Uterus (tissue), 4 donors: ENCODE results near the gene RC3H1. TPM values are rescaled to one million over a fixed set of nuclear protein-coding genes. Genes with fewer than 3 reads are reported as not detected.
"Not testable (repeated sequence)": the region's sequence is repeated elsewhere in the genome, so short reads cannot be mapped to it uniquely, and the experiment has no call there.

Experiments
- DNase-seq, 2 donors: peaks; one replicate each; pipeline ENCODE4 v3.0.0-alpha.2; 2019 to 2020
- H3K27ac ChIP-seq, 2 donors: fragments of 200-600 bp; sonication (generic); 1 replicate in 1 of 2; 2 replicates in 1 of 2; pipeline ENCODE4 v1.5.1; 2016 to 2018
- H3K27me3 ChIP-seq, 2 donors: fragments of 200-600 bp; sonication (generic); one replicate each; pipeline ENCODE4 v1.5.1; 2018 to 2019; ENCODE audit warnings: control low read depth in 1 of 2
- H3K36me3 ChIP-seq, 2 donors: fragments of 200-600 bp; sonication (generic); one replicate each; pipeline ENCODE4 v1.5.1; 2019; ENCODE audit warnings: control low read depth in 1 of 2
- H3K4me1 ChIP-seq, 2 donors: fragments of 200-600 bp; sonication (generic); one replicate each; pipeline ENCODE4 v1.5.1; 2018 to 2019; ENCODE audit warnings: control low read depth in 1 of 2
- H3K4me3 ChIP-seq, 2 donors: fragments of 200-600 bp; sonication (generic); 1 replicate in 1 of 2; 2 replicates in 1 of 2; pipeline ENCODE4 v1.5.1; 2018 to 2019; ENCODE audit warnings: mild to moderate bottlenecking in 1 of 2
- H3K9me3 ChIP-seq, 2 donors: fragments of 200-600 bp; sonication (generic); one replicate each; pipeline ENCODE4 v1.5.1; 2019; ENCODE audit warnings: control low read depth in 1 of 2
- CTCF ChIP-seq, 4 experiments: fragments of 200-600 bp in 2 of 4; fragments of 450-650 bp in 2 of 4; sonication (generic) in 2 of 4; IDR thresholded peaks; one replicate each; pipeline ENCODE4 v1.5.1; 2016 to 2019; ENCODE audit warnings: antibody characterized with exemption in 4 of 4, mild to moderate bottlenecking in 2 of 4, moderate library complexity in 1 of 4
- POLR2A ChIP-seq, 2 donors: fragments of 450-650 bp; IDR thresholded peaks; one replicate each; pipeline ENCODE4 v1.6.1; 2016; ENCODE audit warnings: antibody characterized with exemption in 2 of 2, mild to moderate bottlenecking in 1 of 2, moderate library complexity in 1 of 2
- intact Hi-C: fragments of 100-400 bp; cut with DNase I; formaldehyde crosslinking; loops from one replicate; pipeline ENCODE4 v1.15.1; 2023; ENCODE audit warnings: low total_unique reads
- total RNA-seq, 4 donors: library from RNA; depleted of rRNA in 3 of 4; stranded (reverse); fragments of >200 nt in 3 of 4; gene quantifications; one replicate each; pipeline versions ENCODE4 v1.1.0 to v1.2.4, GENCODE V29; 2014 to 2023
- donor health status: DM: yes; HTN: yes; CAD: no.

The RC3H1 gene
- total RNA-seq, 4 donors from 2014 or later: 15.9 to 45.7 (median 32.7) TPM

- Histone ChIP-seq H3K36me3 (no peaks in the 10 kb centered on the region), H3K4me1 (peaks cover 6 to 7% of the 10 kb centered on the region in 2 donors), H3K27ac (no peak overlapping the region), H3K4me3 (no peak overlapping the region), H3K27me3 (no peaks in the 10 kb centered on the region), H3K9me3 (no peaks in the 10 kb centered on the region)
- TF ChIP-seq CTCF (IDR thresholded peaks at IDR 0.05) (no peak), POLR2A (IDR thresholded peaks at IDR 0.05) (no peak)
- DNase-seq: no peak
- intact Hi-C loops: no loop called here
Observed at GRCh38 chr1:173997791-173998190, 24.4 kb downstream of the RC3H1 start.

GRCh38 chr1:173996995-173997394, 25.2 kb downstream of the RC3H1 start:
- Histone ChIP-seq H3K4me3 (no peak overlapping the region), H3K27me3 (no peaks in the 10 kb centered on the region), H3K27ac (no peak overlapping the region), H3K36me3 (no peaks in the 10 kb centered on the region), H3K4me1 (peaks cover 6 to 7% of the 10 kb centered on the region in 2 donors), H3K9me3 (no peaks in the 10 kb centered on the region)
- DNase-seq: no peak
- TF ChIP-seq CTCF (IDR thresholded peaks at IDR 0.05): no peak
- TF ChIP-seq POLR2A (IDR thresholded peaks at IDR 0.05): no peak
- intact Hi-C loops: no loop called here

- Histone ChIP-seq H3K4me1 (peaks cover 0 to 6% of the 10 kb centered on the region in 2 donors), H3K27me3 (no peaks in the 10 kb centered on the region), H3K27ac (no peak overlapping the region), H3K9me3 (no peaks in the 10 kb centered on the region), H3K36me3 (no peaks in the 10 kb centered on the region), H3K4me3 (no peak overlapping the region)
- intact Hi-C loops: no loop called here
- TF ChIP-seq POLR2A (IDR thresholded peaks at IDR 0.05) (no peak), CTCF (IDR thresholded peaks at IDR 0.05) (no peak)
- no peak for DNase-seq
Observed at GRCh38 chr1:173995475-173995874, 26.7 kb downstream of the RC3H1 start.

- DNase-seq, intact Hi-C loops, H3K27ac ChIP-seq, H3K4me3 ChIP-seq, H3K27me3 ChIP-seq, H3K36me3 ChIP-seq, H3K4me1 ChIP-seq, H3K9me3 ChIP-seq: not testable (repeated sequence)
Observed at GRCh38 chr1:173993948-173994347, 28.2 kb downstream of the RC3H1 start.

- TF ChIP-seq CTCF (IDR thresholded peaks at IDR 0.05): no peak
- no peak for DNase-seq
- intact Hi-C loops: no loop called here
- Histone ChIP-seq H3K36me3 (no peaks in the 10 kb centered on the region), H3K4me3 (no peak overlapping the region), H3K27ac (no peak overlapping the region), H3K27me3 (no peaks in the 10 kb centered on the region), H3K9me3 (no peaks in the 10 kb centered on the region), H3K4me1 (no peaks in the 10 kb centered on the region)
Observed at GRCh38 chr1:173988068-173988467, 34.1 kb downstream of the RC3H1 start.

GRCh38 chr1:173986951-173987350, 35.2 kb downstream of the RC3H1 start:
- H3K4me3 ChIP-seq: no peak overlapping the region
- DNase-seq: no peak
- H3K27me3 ChIP-seq: no peaks in the 10 kb centered on the region
- H3K27ac ChIP-seq: no peak overlapping the region
- TF ChIP-seq POLR2A (IDR thresholded peaks at IDR 0.05) (no peak), CTCF (IDR thresholded peaks at IDR 0.05) (no peak)
- H3K9me3 ChIP-seq: no peaks in the 10 kb centered on the region
- H3K4me1 ChIP-seq: no peaks in the 10 kb centered on the region
- intact Hi-C loops: no loop called here
- H3K36me3 ChIP-seq: no peaks in the 10 kb centered on the region
